DND-41 (cell line): ENCODE results near the gene PIP4K2A.

Source experiments
- CTCF ChIP-seq: IDR thresholded peaks from 2 replicates; pipeline ENCODE4 v1.5.1; 2012; ENCODE audit warnings: borderline replicate concordance, low read length, moderate library complexity, mild to moderate bottlenecking; ENCODE audit not compliant: poor library complexity, severe bottlenecking; ENCODE audit errors: extremely low read depth
- EZH2 ChIP-seq: IDR thresholded peaks from 3 replicates; pipeline ENCODE4 v1.6.1; 2012; ENCODE audit warnings: borderline replicate concordance, low read depth, mild to moderate bottlenecking, moderate library complexity, low read length, inconsistent platforms; ENCODE audit not compliant: severe bottlenecking

GRCh38 chr10:22704471-22704911 lies 9.9 kb downstream of the PIP4K2A start:
- TF ChIP-seq CTCF (no peak), EZH2 (no peak)
